Measurements from ENCODE around the gene RNF186.
"Not testable (repeated sequence)": the region's sequence is repeated elsewhere in the genome, so short reads cannot be mapped to it uniquely, and the experiment has no call there.

Gene RNF186

DNA sequence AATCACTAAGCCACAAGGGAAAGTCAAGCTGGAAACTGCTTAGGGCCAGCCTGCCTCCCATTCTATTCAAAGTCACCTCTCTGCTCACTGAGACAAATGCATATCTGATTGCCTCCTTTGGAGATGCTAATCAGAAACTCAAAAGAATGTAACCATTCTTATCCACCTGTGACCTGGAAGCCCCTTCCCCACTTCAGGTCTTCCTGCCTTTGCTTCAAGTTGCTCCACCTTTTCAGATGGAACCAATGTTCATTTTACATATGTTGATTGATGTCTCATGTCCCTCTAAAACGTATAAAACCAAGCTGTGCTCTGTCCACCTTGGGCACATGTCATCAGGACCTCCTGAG is 1.6 kb upstream of the RNF186 start:
- CTCF ChIA-PET; H3K27ac ChIP-seq (ENCODE audit: insufficient read depth in 1 of 2, low read depth in 1 of 2, low read length in 2 of 2, poor library complexity in 1 of 2, severe bottlenecking in 2 of 2); H3K4me3 ChIP-seq (ENCODE audit: control insufficient read depth in 1 of 7, extremely low read depth in 1 of 7, insufficient read depth in 4 of 7, low read depth in 2 of 7, low read length in 6 of 7); H3K36me3 ChIP-seq (ENCODE audit: control insufficient read depth in 4 of 4, insufficient read depth in 4 of 4, low read length in 3 of 4); H3K27me3 ChIP-seq (replicated peaks in 2 of 5; ENCODE audit: control insufficient read depth in 4 of 5, insufficient read depth in 5 of 5, low read length in 4 of 5); H3K9me3 ChIP-seq (ENCODE audit: control extremely low read depth in 1 of 5, control insufficient read depth in 4 of 5, insufficient read depth in 2 of 5, low read depth in 1 of 5, low read length in 4 of 5); H3K4me1 ChIP-seq (ENCODE audit: control extremely low read depth in 1 of 4, control insufficient read depth in 4 of 4, insufficient read depth in 4 of 4, low read length in 3 of 4); POLR2A ChIA-PET; DNase-seq: not testable (repeated sequence)
- WGBS (ENCODE audit: insufficient coverage) = 88% methylated on average over 1 of the region's 1 CpG

DNA sequence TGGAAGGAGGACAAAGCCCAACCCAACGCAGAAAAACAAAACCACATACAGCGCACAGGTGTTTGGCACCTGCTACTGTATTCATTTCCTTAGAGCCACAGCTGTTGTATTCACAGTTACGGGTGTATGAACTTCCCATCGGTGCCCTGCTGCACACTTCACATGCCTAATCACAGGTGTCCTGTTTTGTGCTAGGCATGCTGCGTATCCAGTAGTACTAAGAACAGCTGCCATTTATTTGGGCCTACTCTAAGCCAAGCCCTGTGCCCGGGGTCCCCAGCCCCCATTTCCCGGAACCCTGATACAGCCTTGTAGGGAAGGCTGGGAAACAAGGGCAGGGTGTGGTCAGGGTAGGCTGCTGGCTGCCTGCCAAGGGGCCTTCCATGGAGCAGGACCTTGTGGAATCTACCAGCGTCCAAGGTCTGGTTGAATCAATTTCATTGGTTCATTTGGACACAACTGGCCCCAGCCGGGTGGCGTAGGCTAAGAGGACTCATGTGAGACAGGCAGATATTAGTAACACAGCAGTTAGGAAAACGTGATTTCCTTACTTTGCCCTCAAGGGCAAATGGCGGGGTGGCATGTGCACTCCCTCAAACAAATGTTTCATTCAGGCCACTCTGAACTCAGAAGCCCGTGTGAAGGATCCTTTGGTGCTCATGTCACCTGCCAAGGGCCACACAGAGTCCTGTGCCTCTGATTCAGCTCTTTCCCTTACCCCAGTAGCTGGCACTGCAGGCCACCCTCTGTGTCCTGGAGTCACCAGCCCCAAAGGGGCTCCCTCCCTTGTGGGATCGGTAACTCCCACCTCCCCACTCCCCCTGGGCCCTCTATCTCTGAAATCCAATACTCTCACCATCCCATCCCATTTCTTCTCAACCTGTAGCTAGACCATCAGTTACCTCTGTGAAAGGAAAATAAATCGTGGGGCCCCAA is 986 bp upstream of the RNF186 start:
- WGBS (ENCODE audit: insufficient coverage) = 84% methylated on average over 14 of the region's 15 CpGs
- Histone ChIP-seq H3K36me3 (ENCODE audit: control insufficient read depth in 4 of 4, insufficient read depth in 4 of 4, low read length in 3 of 4) (no peaks in the 10 kb centered on the region), H3K4me3 (ENCODE audit: control insufficient read depth in 1 of 7, extremely low read depth in 1 of 7, insufficient read depth in 4 of 7, low read depth in 2 of 7, low read length in 6 of 7) (no peak overlapping the region), H3K27me3 (replicated peaks in 2 of 5; ENCODE audit: control insufficient read depth in 4 of 5, insufficient read depth in 5 of 5, low read length in 4 of 5) (peaks cover 0 to 3% (median 0%) of the 10 kb centered on the region in 5 experiments), H3K27ac (ENCODE audit: insufficient read depth in 1 of 2, low read depth in 1 of 2, low read length in 2 of 2, poor library complexity in 1 of 2, severe bottlenecking in 2 of 2) (no peak overlapping the region), H3K4me1 (ENCODE audit: control extremely low read depth in 1 of 4, control insufficient read depth in 4 of 4, insufficient read depth in 4 of 4, low read length in 3 of 4) (no peaks in the 10 kb centered on the region), H3K9me3 (ENCODE audit: control extremely low read depth in 1 of 5, control insufficient read depth in 4 of 5, insufficient read depth in 2 of 5, low read depth in 1 of 5, low read length in 4 of 5) (no peaks in the 10 kb centered on the region)
- CTCF ChIA-PET = no interaction called here
- POLR2A ChIA-PET = no interaction called here
- no peak for DNase-seq

DNA sequence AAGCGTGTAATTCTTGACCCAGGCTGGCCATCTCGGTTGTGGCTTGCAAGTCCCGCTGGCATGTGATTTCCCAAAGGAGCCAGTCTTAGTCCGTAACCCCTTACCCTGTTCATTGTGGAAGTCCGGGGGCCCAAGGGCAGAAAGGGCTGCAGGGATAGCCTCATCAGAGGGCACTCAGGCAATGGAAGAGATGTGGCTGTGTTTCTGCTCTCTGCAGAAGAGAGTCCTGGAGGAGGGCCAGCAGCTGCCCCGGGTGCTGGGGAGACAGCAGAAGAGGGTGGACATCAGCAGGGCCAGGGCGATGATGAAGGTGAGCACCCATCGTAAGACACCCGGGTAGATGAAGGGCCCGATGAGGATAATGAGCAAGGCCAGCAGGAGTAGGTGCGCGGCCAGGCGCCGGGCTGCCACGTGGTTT is 830 bp downstream of the RNF186 start:
- ChIA-PET POLR2A (no interaction called here), CTCF (interaction anchor here (1.8 kb wide), 1 partner anchor 53 kb away, joined by 9 read pairs; no protein-coding TSS in a partner anchor)
- Histone ChIP-seq H3K9me3 (ENCODE audit: control extremely low read depth in 1 of 5, control insufficient read depth in 4 of 5, insufficient read depth in 2 of 5, low read depth in 1 of 5, low read length in 4 of 5) (no peaks in the 10 kb centered on the region), H3K4me3 (ENCODE audit: control insufficient read depth in 1 of 7, extremely low read depth in 1 of 7, insufficient read depth in 4 of 7, low read depth in 2 of 7, low read length in 6 of 7) (no peak overlapping the region), H3K4me1 (ENCODE audit: control extremely low read depth in 1 of 4, control insufficient read depth in 4 of 4, insufficient read depth in 4 of 4, low read length in 3 of 4) (peaks cover 0 to 2% (median 0%) of the 10 kb centered on the region in 4 experiments), H3K27ac (ENCODE audit: insufficient read depth in 1 of 2, low read depth in 1 of 2, low read length in 2 of 2, poor library complexity in 1 of 2, severe bottlenecking in 2 of 2) (no peak overlapping the region), H3K27me3 (replicated peaks in 2 of 5; ENCODE audit: control insufficient read depth in 4 of 5, insufficient read depth in 5 of 5, low read length in 4 of 5) (peaks cover 0 to 4% (median 0%) of the 10 kb centered on the region in 5 experiments), H3K36me3 (ENCODE audit: control insufficient read depth in 4 of 4, insufficient read depth in 4 of 4, low read length in 3 of 4) (no peaks in the 10 kb centered on the region)
- no peak for DNase-seq
- WGBS (ENCODE audit: insufficient coverage) = over 99% methylated on average over 13 of the region's 15 CpGs

DNA sequence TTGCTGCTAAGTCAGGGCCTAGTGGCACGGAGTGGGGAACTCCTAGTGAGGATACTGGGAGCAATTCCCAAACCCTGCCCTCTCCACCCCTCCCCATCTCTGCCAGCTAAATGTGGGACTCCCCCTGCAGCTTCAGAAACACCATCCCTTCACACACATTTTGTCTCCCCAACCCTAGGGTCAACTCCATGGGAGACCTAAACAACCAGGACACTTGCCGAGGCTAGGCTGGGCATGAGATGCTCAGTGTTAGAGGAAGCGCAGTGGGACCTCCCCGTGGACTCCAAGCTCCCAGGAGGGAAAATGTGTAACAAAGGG is 1.5 kb downstream of the RNF186 start:
- ChIA-PET CTCF (interaction anchor here (1.7 to 1.8 kb wide), 2 partner anchors 52 to 69 kb away, joined by 4 to 9 read pairs; partner anchors contain the start of gene OTUD3), POLR2A (interaction anchor here (0.6 kb wide), 1 partner anchor 1844 kb away, joined by 5 read pairs; no protein-coding TSS in a partner anchor)
- Histone ChIP-seq H3K36me3 (ENCODE audit: control insufficient read depth in 4 of 4, insufficient read depth in 4 of 4, low read length in 3 of 4) (no peaks in the 10 kb centered on the region), H3K9me3 (ENCODE audit: control extremely low read depth in 1 of 5, control insufficient read depth in 4 of 5, insufficient read depth in 2 of 5, low read depth in 1 of 5, low read length in 4 of 5) (no peaks in the 10 kb centered on the region), H3K4me1 (ENCODE audit: control extremely low read depth in 1 of 4, control insufficient read depth in 4 of 4, insufficient read depth in 4 of 4, low read length in 3 of 4) (peaks cover 0 to 2% (median 0%) of the 10 kb centered on the region in 4 experiments), H3K27ac (ENCODE audit: insufficient read depth in 1 of 2, low read depth in 1 of 2, low read length in 2 of 2, poor library complexity in 1 of 2, severe bottlenecking in 2 of 2) (no peak overlapping the region), H3K27me3 (replicated peaks in 2 of 5; ENCODE audit: control insufficient read depth in 4 of 5, insufficient read depth in 5 of 5, low read length in 4 of 5) (peaks cover 0 to 4% (median 0%) of the 10 kb centered on the region in 5 experiments), H3K4me3 (ENCODE audit: control insufficient read depth in 1 of 7, extremely low read depth in 1 of 7, insufficient read depth in 4 of 7, low read depth in 2 of 7, low read length in 6 of 7) (no peak overlapping the region)
- WGBS (ENCODE audit: insufficient coverage) = 100% methylated on average over 1 of the region's 4 CpGs
- no peak for DNase-seq

DNA sequence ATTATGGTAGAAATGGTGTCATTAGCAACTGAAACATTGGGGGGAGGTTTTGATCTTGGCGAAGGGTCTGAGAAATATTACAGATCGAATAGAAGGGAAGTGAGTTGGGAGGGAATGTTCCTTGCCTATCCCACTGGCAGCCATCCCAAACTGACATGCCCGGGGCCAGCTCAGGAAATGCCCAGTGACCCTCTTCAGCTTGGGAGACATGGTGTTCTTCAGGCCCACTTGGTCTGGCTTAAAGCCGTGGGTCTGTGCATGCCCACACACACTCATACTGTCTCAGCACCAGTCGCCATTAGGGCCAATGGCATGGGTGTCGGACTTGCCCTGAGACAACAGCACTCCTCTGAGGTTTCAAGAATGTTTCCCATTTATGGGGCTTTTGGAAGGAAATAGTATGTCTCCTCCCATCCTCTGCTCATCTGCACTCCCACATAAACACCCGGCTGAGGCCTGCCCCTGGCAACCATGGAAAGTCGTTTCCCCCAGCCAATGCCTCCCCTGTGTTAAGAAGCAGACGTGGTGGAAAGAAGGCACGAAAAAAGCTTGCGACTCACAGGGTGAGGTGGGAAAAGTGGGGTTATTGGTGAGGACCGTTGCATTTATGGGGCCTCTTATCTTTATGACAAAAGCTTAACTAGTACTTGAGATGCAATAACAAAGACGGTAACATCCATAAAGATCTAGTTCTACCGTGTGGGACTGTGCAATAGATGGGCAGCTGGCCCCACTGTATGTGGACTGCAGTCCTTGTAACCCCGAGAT is 2.0 kb downstream of the RNF186 start:
- Histone ChIP-seq H3K4me3 (ENCODE audit: control insufficient read depth in 1 of 7, extremely low read depth in 1 of 7, insufficient read depth in 4 of 7, low read depth in 2 of 7, low read length in 6 of 7) (no peak overlapping the region), H3K9me3 (ENCODE audit: control extremely low read depth in 1 of 5, control insufficient read depth in 4 of 5, insufficient read depth in 2 of 5, low read depth in 1 of 5, low read length in 4 of 5) (no peaks in the 10 kb centered on the region), H3K27ac (ENCODE audit: insufficient read depth in 1 of 2, low read depth in 1 of 2, low read length in 2 of 2, poor library complexity in 1 of 2, severe bottlenecking in 2 of 2) (no peak overlapping the region), H3K4me1 (ENCODE audit: control extremely low read depth in 1 of 4, control insufficient read depth in 4 of 4, insufficient read depth in 4 of 4, low read length in 3 of 4) (peaks cover 0 to 2% (median 0%) of the 10 kb centered on the region in 4 experiments), H3K27me3 (replicated peaks in 2 of 5; ENCODE audit: control insufficient read depth in 4 of 5, insufficient read depth in 5 of 5, low read length in 4 of 5) (peaks cover 0 to 4% (median 0%) of the 10 kb centered on the region in 5 experiments), H3K36me3 (ENCODE audit: control insufficient read depth in 4 of 4, insufficient read depth in 4 of 4, low read length in 3 of 4) (no peaks in the 10 kb centered on the region)
- POLR2A ChIA-PET = interaction anchor here (0.6 kb wide), 1 partner anchor 1844 kb away, joined by 5 read pairs; no protein-coding TSS in a partner anchor
- no peak for DNase-seq
- CTCF ChIA-PET = interaction anchor here (1.7 to 1.8 kb wide), 2 partner anchors 52 to 69 kb away, joined by 4 to 9 read pairs; partner anchors contain the start of gene OTUD3
- 89% methylated on average over 12 of the region's 15 CpGs for WGBS (ENCODE audit: insufficient coverage)

DNA sequence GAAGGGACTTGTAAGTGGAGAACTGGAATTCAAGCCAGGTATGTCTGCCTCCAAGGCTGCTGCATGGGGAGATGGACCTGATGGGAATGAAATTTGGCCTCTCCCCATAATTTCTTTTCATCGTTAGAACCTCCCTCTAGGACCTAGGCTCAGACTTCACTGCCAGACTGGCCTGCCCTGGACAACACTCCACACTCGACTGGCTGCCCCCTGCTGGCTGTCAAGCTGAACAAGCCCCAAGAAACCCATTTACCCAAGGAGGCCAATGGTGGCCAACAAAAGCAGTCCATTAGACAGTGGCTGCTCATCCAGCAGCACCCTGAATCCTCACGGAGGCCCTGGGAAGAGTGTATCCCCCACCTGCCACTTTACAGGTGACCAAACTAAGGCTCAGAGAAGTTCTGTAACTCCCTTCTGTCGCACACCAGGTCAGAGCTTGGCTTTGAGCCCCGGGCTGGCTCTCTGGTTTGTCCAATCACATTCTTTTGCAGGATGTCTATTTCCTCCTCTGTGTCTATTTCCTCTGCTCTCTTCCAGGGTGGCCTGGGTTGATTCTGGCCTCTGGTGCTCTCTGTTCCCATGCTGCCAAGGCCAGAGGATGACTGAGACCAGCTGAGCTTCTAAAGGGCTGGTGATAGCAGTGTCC is 3.8 kb downstream of the RNF186 start:
- 56% methylated on average over 4 of the region's 5 CpGs for WGBS (ENCODE audit: insufficient coverage)
- Histone ChIP-seq H3K27ac (ENCODE audit: insufficient read depth in 1 of 2, low read depth in 1 of 2, low read length in 2 of 2, poor library complexity in 1 of 2, severe bottlenecking in 2 of 2) (no peak overlapping the region), H3K4me1 (ENCODE audit: control extremely low read depth in 1 of 4, control insufficient read depth in 4 of 4, insufficient read depth in 4 of 4, low read length in 3 of 4) (peaks cover 0 to 2% (median 0%) of the 10 kb centered on the region in 4 experiments), H3K36me3 (ENCODE audit: control insufficient read depth in 4 of 4, insufficient read depth in 4 of 4, low read length in 3 of 4) (no peaks in the 10 kb centered on the region), H3K9me3 (ENCODE audit: control extremely low read depth in 1 of 5, control insufficient read depth in 4 of 5, insufficient read depth in 2 of 5, low read depth in 1 of 5, low read length in 4 of 5) (no peaks in the 10 kb centered on the region), H3K27me3 (replicated peaks in 2 of 5; ENCODE audit: control insufficient read depth in 4 of 5, insufficient read depth in 5 of 5, low read length in 4 of 5) (peaks cover 0 to 4% (median 0%) of the 10 kb centered on the region in 5 experiments), H3K4me3 (ENCODE audit: control insufficient read depth in 1 of 7, extremely low read depth in 1 of 7, insufficient read depth in 4 of 7, low read depth in 2 of 7, low read length in 6 of 7) (no peak overlapping the region)
- POLR2A ChIA-PET = no interaction called here
- DNase-seq = peak; percentile 24 to 50 (median 45)
- CTCF ChIA-PET = interaction anchor here (1.2 kb wide), 1 partner anchor 24 kb away, joined by 3 read pairs; no protein-coding TSS in a partner anchor

Data from common myeloid progenitor, CD34-positive (primary cell).